ENCODE data around the gene CA5A.
A peak's percentile ranks its signal among the peaks of the same experiment; 100 is the strongest.
"Not testable (repeated sequence)": the region's sequence is repeated elsewhere in the genome, so short reads cannot be mapped to it uniquely, and the experiment has no call there.

- peak in 2 of 5 experiments; percentile 26 to 57 for TF ChIP-seq CTCF (IDR thresholded peaks at IDR 0.05 in 4 of 5, conservative IDR thresholded peaks at IDR 0.05 in 1 of 5)
- not testable (repeated sequence) for TF ChIP-seq POLR2A (IDR thresholded peaks at IDR 0.05)
Measured at GRCh38 chr16:87983072-87983736, 46.9 kb upstream of the CA5A start.

Measured in gastrocnemius medialis (tissue), 4 donors.